Spleen (tissue), 11 donors: Measurements from ENCODE around the gene KMT2E. TPM values are rescaled to one million over a fixed set of nuclear protein-coding genes. Genes with fewer than 3 reads are reported as not detected.

Source experiments
- DNase-seq: peaks from one replicate; pipeline ENCODE4 v3.0.0-alpha.2; 2020
- H3K27ac ChIP-seq, 8 donors: fragments of 200-600 bp; sonication (generic) in 7 of 8; 1 replicate in 4 of 8; 2 replicates in 4 of 8; pipeline versions ENCODE4 v1.5.0 to v1.8.0; 2016 to 2021; ENCODE audit warnings: inconsistent platforms in 4 of 8, mild to moderate bottlenecking in 4 of 8, moderate library complexity in 1 of 8
- H3K27me3 ChIP-seq, 7 donors: fragments of 200-600 bp; sonication (generic) in 6 of 7; replicated peaks in 1 of 7; 1 replicate in 4 of 7; 2 replicates in 3 of 7; pipeline versions ENCODE4 v1.5.0 to v1.8.0; 2016 to 2021; ENCODE audit warnings: inconsistent platforms in 3 of 7, mild to moderate bottlenecking in 1 of 7
- H3K36me3 ChIP-seq, 6 donors: fragments of 200-600 bp; sonication (generic) in 5 of 6; 1 replicate in 4 of 6; 2 replicates in 2 of 6; pipeline versions ENCODE4 v1.5.0 to v1.8.0; 2016 to 2021; ENCODE audit warnings: inconsistent platforms in 2 of 6
- H3K4me1 ChIP-seq, 6 donors: fragments of 200-600 bp; sonication (generic) in 5 of 6; 1 replicate in 3 of 6; 2 replicates in 3 of 6; pipeline versions ENCODE4 v1.5.0 to v1.8.0; 2016 to 2021; ENCODE audit warnings: inconsistent platforms in 3 of 6
- H3K4me3 ChIP-seq, 8 donors: fragments of 200-600 bp; sonication (generic) in 7 of 8; 1 replicate in 4 of 8; 2 replicates in 4 of 8; pipeline versions ENCODE4 v1.5.0 to v1.8.0; 2016 to 2021; ENCODE audit warnings: inconsistent platforms in 4 of 8, mild to moderate bottlenecking in 4 of 8, moderate library complexity in 2 of 8
- H3K9me3 ChIP-seq, 8 donors: fragments of 200-600 bp; sonication (generic) in 7 of 8; 1 replicate in 4 of 8; 2 replicates in 4 of 8; pipeline versions ENCODE4 v1.5.0 to v1.8.0; 2016 to 2021; ENCODE audit warnings: inconsistent platforms in 4 of 8
- CTCF ChIP-seq, 11 experiments: fragments of 200-600 bp in 7 of 11; fragments of 450-650 bp in 4 of 11; sonication (generic) in 4 of 11; IDR thresholded peaks in 8 of 11; conservative IDR thresholded peaks in 3 of 11; 1 replicate in 7 of 11; 2 replicates in 4 of 11; pipeline versions ENCODE4 v1.4.0 to v1.8.0; 2016 to 2021; ENCODE audit warnings: antibody characterized with exemption in 11 of 11, inconsistent platforms in 4 of 11, mild to moderate bottlenecking in 1 of 11
- POLR2A ChIP-seq, 3 donors: fragments of 450-650 bp; IDR thresholded peaks; one replicate each; pipeline ENCODE4 v1.5.1; 2017; ENCODE audit warnings: antibody characterized with exemption in 3 of 3, mild to moderate bottlenecking in 1 of 3
- POLR2AphosphoS5 ChIP-seq, 3 donors: sonication (generic); formaldehyde crosslinking; IDR thresholded peaks; one replicate each; pipeline ENCODE4 v1.5.1; 2017; ENCODE audit warnings: antibody characterized with exemption in 3 of 3
- WGBS, 5 donors: extraction: QIAGEN DNeasy Blood & Tissue Kit in 3 of 5; methylation state at CpG; one replicate each; pipeline versions ENCODE4 v1.1.5 to v1.1.7; 2013 to 2018; 5-methylcytosine and 5-hydroxymethylcytosine counted together
- intact Hi-C: fragments of 100-400 bp; cut with DNase I; formaldehyde crosslinking; loops from one replicate; pipeline ENCODE4 v1.15.0; 2023; ENCODE audit warnings: low total_unique reads
- polyA plus RNA-seq, 3 donors: library from polyadenylated mRNA; stranded (reverse); fragments of 200-250 nt; gene quantifications; one replicate each; pipeline ENCODE4 v1.2.1, GENCODE V29; 2013
- total RNA-seq, 7 donors: library from RNA; depleted of rRNA in 3 of 7; stranded (reverse); fragments of >200 nt in 3 of 7; fragmentation: NEBNext Ultra II Directional in 4 of 7; extraction: Animal tissue kit (Norgen Biotek cat#: 25700) in 4 of 7; gene quantifications; one replicate each; pipeline versions ENCODE4 v1.1.0 to v1.2.1, GENCODE V29; 2016 to 2021
- donor health status: healthy with polysubstance abuse.
- donor health status: DM: no; HTN: no; CAD: no; lungs with moderate emphysema.
- donor health status: DM: no; HTN: no; CAD: no.
- donor health status: Bipolar disorder and iron deficiency.
- donor health status: healthy.
- donor health status: DM: no; HTN: no; CAD: no.
- donor health status: DM: yes; HTN: yes; CAD: no.

KMT2E gene
- total and polyA plus RNA-seq, 10 donors, result 11.5 to 215 (median 137) TPM

GRCh38 chr7:104967088-104967487 lies 46.9 kb upstream of the KMT2E start:
- no peak for DNase-seq
- Histone ChIP-seq H3K9me3 (no peaks in the 10 kb centered on the region), H3K4me1 (peaks cover 0 to 27% (median 10%) of the 10 kb centered on the region in 6 donors), H3K36me3 (peaks cover 0 to 43% (median 0%) of the 10 kb centered on the region in 6 donors), H3K4me3 (no peak overlapping the region), H3K27ac (no peak overlapping the region), H3K27me3 (no peaks in the 10 kb centered on the region)
- TF ChIP-seq POLR2AphosphoS5 (IDR thresholded peaks at IDR 0.05), result no peak
- TF ChIP-seq CTCF (IDR thresholded peaks at IDR 0.05 in 8 of 11, conservative IDR thresholded peaks at IDR 0.05 in 3 of 11), result no peak
- no peak for TF ChIP-seq POLR2A (IDR thresholded peaks at IDR 0.05)
- WGBS, 5 donors, result 93 to 98% (median 96%) methylated on average over 2 of the region's 2 CpGs
- intact Hi-C loops, result no loop called here

GRCh38 chr7:104967595-104967994 lies 46.4 kb upstream of the KMT2E start:
- Histone ChIP-seq H3K4me1 (peaks cover 0 to 25% (median 8%) of the 10 kb centered on the region in 6 donors), H3K4me3 (no peak overlapping the region), H3K27ac (no peak overlapping the region), H3K9me3 (no peaks in the 10 kb centered on the region), H3K27me3 (no peaks in the 10 kb centered on the region), H3K36me3 (peaks cover 0 to 38% (median 0%) of the 10 kb centered on the region in 6 donors)
- DNase-seq, result no peak
- intact Hi-C loops, result no loop called here
- TF ChIP-seq POLR2A (IDR thresholded peaks at IDR 0.05), result no peak
- no peak for TF ChIP-seq CTCF (IDR thresholded peaks at IDR 0.05 in 8 of 11, conservative IDR thresholded peaks at IDR 0.05 in 3 of 11)
- no peak for TF ChIP-seq POLR2AphosphoS5 (IDR thresholded peaks at IDR 0.05)
- 81 to 97% (median 93%) methylated on average over 3 to 4 of the region's 4 CpGs for WGBS, 5 donors

- intact Hi-C loops, result no loop called here
- no peak for TF ChIP-seq POLR2AphosphoS5 (IDR thresholded peaks at IDR 0.05)
- no peak for TF ChIP-seq CTCF (IDR thresholded peaks at IDR 0.05 in 8 of 11, conservative IDR thresholded peaks at IDR 0.05 in 3 of 11)
- no peak for TF ChIP-seq POLR2A (IDR thresholded peaks at IDR 0.05)
Observed at GRCh38 chr7:104968648-104969047, 45.4 kb upstream of the KMT2E start.

GRCh38 chr7:104969183-104969582 lies 44.8 kb upstream of the KMT2E start:
- Histone ChIP-seq H3K4me3 (no peak overlapping the region), H3K4me1 (peaks cover 0 to 22% (median 11%) of the 10 kb centered on the region in 6 donors), H3K27ac (no peak overlapping the region), H3K27me3 (no peaks in the 10 kb centered on the region), H3K9me3 (no peaks in the 10 kb centered on the region), H3K36me3 (peaks cover 0 to 23% (median 0%) of the 10 kb centered on the region in 6 donors)
- intact Hi-C loops, result no loop called here
- DNase-seq, result no peak
- TF ChIP-seq POLR2AphosphoS5 (IDR thresholded peaks at IDR 0.05) (no peak), POLR2A (IDR thresholded peaks at IDR 0.05) (no peak), CTCF (IDR thresholded peaks at IDR 0.05 in 8 of 11, conservative IDR thresholded peaks at IDR 0.05 in 3 of 11) (no peak)
- 86 to 98% (median 96%) methylated on average over 2 of the region's 2 CpGs for WGBS, 5 donors

More at GRCh38 chr7:104968648-104969047, 45.4 kb upstream of the KMT2E start:
- Histone ChIP-seq H3K27ac (no peak overlapping the region), H3K4me3 (no peak overlapping the region), H3K4me1 (peaks cover 0 to 22% (median 8%) of the 10 kb centered on the region in 6 donors), H3K36me3 (peaks cover 0 to 27% (median 0%) of the 10 kb centered on the region in 6 donors), H3K9me3 (no peaks in the 10 kb centered on the region), H3K27me3 (no peaks in the 10 kb centered on the region)
- 89 to 100% (median 100%) methylated on average over 2 of the region's 2 CpGs for WGBS, 5 donors
- no peak for DNase-seq
